Hematopoietic multipotent progenitor cell treated with erythropoietin and hydrocortisone succinate and interleukin-3 and kit ligand, for 4 days (in vitro differentiated cells): ENCODE measurements around the gene EYA4.

Experiments used
- DNase-seq: peaks from one replicate; pipeline ENCODE4 v3.0.0-alpha.2; 2015

The EYA4 gene

GRCh38 chr6:133407320-133408100, 166.4 kb downstream of the EYA4 start:
- DNase-seq: no peak

- no peak for DNase-seq
Measured at GRCh38 chr6:133408132-133408531, 167.0 kb downstream of the EYA4 start.

GRCh38 chr6:133408543-133408942, 167.4 kb downstream of the EYA4 start:
- DNase-seq: no peak

- DNase-seq: no peak
Measured at GRCh38 chr6:133410638-133411435, 169.7 kb downstream of the EYA4 start.

GRCh38 chr6:133411757-133412156, 170.6 kb downstream of the EYA4 start:
- DNase-seq: no peak

- no peak for DNase-seq
Measured at GRCh38 chr6:133415262-133415661, 174.1 kb downstream of the EYA4 start.

- DNase-seq: no peak
Measured at GRCh38 chr6:133418108-133418507, 177.0 kb downstream of the EYA4 start.

GRCh38 chr6:133423242-133423641, 182.1 kb downstream of the EYA4 start:
- no peak for DNase-seq

GRCh38 chr6:133424359-133424758, 183.2 kb downstream of the EYA4 start:
- DNase-seq: no peak

- DNase-seq: no peak
Measured at GRCh38 chr6:133426038-133426437, 184.9 kb downstream of the EYA4 start.

GRCh38 chr6:133428295-133428694, 187.1 kb downstream of the EYA4 start:
- DNase-seq: no peak

- no peak for DNase-seq
Measured at GRCh38 chr6:133430530-133430929, 189.4 kb downstream of the EYA4 start.

- DNase-seq: no peak
Measured at GRCh38 chr6:133431031-133431430, 189.9 kb downstream of the EYA4 start.

- DNase-seq: no peak
Measured at GRCh38 chr6:133432021-133432989, 191.1 kb downstream of the EYA4 start.

GRCh38 chr6:133435065-133435728, 194.0 kb downstream of the EYA4 start:
- DNase-seq: no peak

GRCh38 chr6:133436652-133437051, 195.5 kb downstream of the EYA4 start:
- no peak for DNase-seq

GRCh38 chr6:133441491-133441890, 200.3 kb downstream of the EYA4 start:
- DNase-seq: no peak

GRCh38 chr6:133446789-133447188, 205.6 kb downstream of the EYA4 start:
- DNase-seq: no peak

- no peak for DNase-seq
Measured at GRCh38 chr6:133447924-133448323, 206.8 kb downstream of the EYA4 start.

- no peak for DNase-seq
Measured at GRCh38 chr6:133456439-133456838, 215.3 kb downstream of the EYA4 start.

- DNase-seq: no peak
Measured at GRCh38 chr6:133456944-133457343, 215.8 kb downstream of the EYA4 start.

GRCh38 chr6:133460101-133460500, 218.9 kb downstream of the EYA4 start:
- DNase-seq: no peak
